Neuronal stem cell (in vitro differentiated cells): Measurements from ENCODE around the gene CELSR3.

Source experiments
- DNase-seq: peaks from one replicate; pipeline ENCODE4 v3.0.0-alpha.2; 2013; ENCODE audit warnings: low spot score
- H2AFZ ChIP-seq: one replicate; pipeline ENCODE4 v1.6.1; 2013; ENCODE audit warnings: mild to moderate bottlenecking, low read length, inconsistent platforms
- H2AK5ac ChIP-seq: 2 replicates; pipeline ENCODE4 v1.6.1; 2013; ENCODE audit warnings: low read depth, mild to moderate bottlenecking, inconsistent platforms, low read length, moderate library complexity, mixed read lengths
- H2BK120ac ChIP-seq: 2 replicates; pipeline ENCODE4 v1.6.1; 2013; ENCODE audit warnings: low read depth, mild to moderate bottlenecking, inconsistent platforms, low read length, moderate library complexity, mixed read lengths
- H2BK12ac ChIP-seq: one replicate; pipeline ENCODE4 v1.6.1; 2013; ENCODE audit warnings: low read length, inconsistent platforms
- H2BK15ac ChIP-seq: 2 replicates; pipeline ENCODE4 v1.6.1; 2013; ENCODE audit warnings: mild to moderate bottlenecking, low read length, inconsistent platforms, mixed read lengths
- H2BK5ac ChIP-seq: one replicate; pipeline ENCODE4 v1.6.1; 2013; ENCODE audit warnings: inconsistent platforms, mild to moderate bottlenecking, low read length, moderate library complexity
- H3K14ac ChIP-seq: one replicate; pipeline ENCODE4 v1.6.1; 2013; ENCODE audit warnings: low read length, inconsistent platforms
- H3K18ac ChIP-seq: 2 replicates; pipeline ENCODE4 v1.6.1; 2013; ENCODE audit warnings: low read length, inconsistent platforms
- H3K23ac ChIP-seq: 2 replicates; pipeline ENCODE4 v1.6.1; 2013; ENCODE audit warnings: low read depth, mild to moderate bottlenecking, mixed read lengths, low read length, inconsistent platforms; ENCODE audit not compliant: poor library complexity
- H3K27ac ChIP-seq: replicated peaks from 3 replicates; pipeline ENCODE4 v1.5.1; 2013; ENCODE audit warnings: low read length, inconsistent platforms
- H3K27me3 ChIP-seq, 3 experiments: 2 replicates each; pipeline ENCODE4 v1.6.1; 2013; ENCODE audit warnings: low read length in 3 of 3, mild to moderate bottlenecking in 2 of 3, inconsistent platforms in 1 of 3, low read depth in 1 of 3, mixed read lengths in 1 of 3, moderate library complexity in 1 of 3; ENCODE audit not compliant: control insufficient read depth in 3 of 3, insufficient read depth in 3 of 3
- H3K36me3 ChIP-seq, 2 donors: replicated peaks in 1 of 2; 2 replicates each; pipeline ENCODE4 v1.6.1; 2013; ENCODE audit warnings: low read length in 2 of 2; ENCODE audit not compliant: control insufficient read depth in 2 of 2, insufficient read depth in 2 of 2
- H3K4ac ChIP-seq: 2 replicates; pipeline ENCODE4 v1.6.1; 2013; ENCODE audit warnings: inconsistent platforms, mild to moderate bottlenecking, low read length, moderate library complexity
- H3K4me1 ChIP-seq, 2 donors: 1 replicate in 1 of 2; 2 replicates in 1 of 2; pipeline ENCODE4 v1.6.1; 2013; ENCODE audit warnings: low read length in 2 of 2, low read depth in 1 of 2; ENCODE audit not compliant: control insufficient read depth in 2 of 2, insufficient read depth in 1 of 2
- H3K4me2 ChIP-seq: one replicate; pipeline ENCODE4 v1.6.1; 2013; ENCODE audit warnings: mild to moderate bottlenecking, low read length, inconsistent platforms; ENCODE audit not compliant: insufficient read depth, poor library complexity, severe bottlenecking
- H3K4me3 ChIP-seq, 2 donors: 2 replicates each; pipeline ENCODE4 v1.5.1; 2013; ENCODE audit warnings: low read length in 2 of 2, mild to moderate bottlenecking in 2 of 2, inconsistent platforms in 1 of 2, moderate library complexity in 1 of 2
- H3K79me1 ChIP-seq: one replicate; pipeline ENCODE4 v1.6.1; 2013; ENCODE audit warnings: low read depth, mild to moderate bottlenecking, inconsistent platforms, low read length, moderate library complexity
- H3K9ac ChIP-seq: one replicate; pipeline ENCODE4 v1.6.1; 2013; ENCODE audit warnings: mild to moderate bottlenecking, low read depth, low read length, inconsistent platforms; ENCODE audit not compliant: poor library complexity
- H3K9me3 ChIP-seq, 2 donors: replicated peaks in 1 of 2; 2 replicates each; pipeline versions ENCODE3 to v1.6.1; 2013; ENCODE audit warnings: low read length in 2 of 2, mild to moderate bottlenecking in 2 of 2, inconsistent platforms in 1 of 2, low read depth in 1 of 2, mixed read lengths in 1 of 2, moderate library complexity in 1 of 2; ENCODE audit not compliant: control insufficient read depth in 2 of 2, insufficient read depth in 1 of 2
- H4K8ac ChIP-seq: one replicate; pipeline ENCODE4 v1.6.1; 2013; ENCODE audit warnings: low read depth, mild to moderate bottlenecking, inconsistent platforms, low read length, moderate library complexity
- H4K91ac ChIP-seq: one replicate; pipeline ENCODE4 v1.6.1; 2013; ENCODE audit warnings: low read length, low read depth, mild to moderate bottlenecking, inconsistent platforms; ENCODE audit not compliant: poor library complexity
- whole genome bisulfite sequencing, 2 donors: extraction: QIAGEN DNeasy Blood & Tissue Kit; methylation state at CpG; one replicate each; pipeline ENCODE4 v1.1.7; 2013; ENCODE audit warnings: missing lambda C conversion rate in 2 of 2, mixed read lengths in 1 of 2; ENCODE audit not compliant: insufficient read length in 2 of 2, insufficient replicate concordance in 1 of 2; ENCODE audit errors: extremely low coverage in 2 of 2; 5-methylcytosine and 5-hydroxymethylcytosine counted together

CELSR3 gene

DNA sequence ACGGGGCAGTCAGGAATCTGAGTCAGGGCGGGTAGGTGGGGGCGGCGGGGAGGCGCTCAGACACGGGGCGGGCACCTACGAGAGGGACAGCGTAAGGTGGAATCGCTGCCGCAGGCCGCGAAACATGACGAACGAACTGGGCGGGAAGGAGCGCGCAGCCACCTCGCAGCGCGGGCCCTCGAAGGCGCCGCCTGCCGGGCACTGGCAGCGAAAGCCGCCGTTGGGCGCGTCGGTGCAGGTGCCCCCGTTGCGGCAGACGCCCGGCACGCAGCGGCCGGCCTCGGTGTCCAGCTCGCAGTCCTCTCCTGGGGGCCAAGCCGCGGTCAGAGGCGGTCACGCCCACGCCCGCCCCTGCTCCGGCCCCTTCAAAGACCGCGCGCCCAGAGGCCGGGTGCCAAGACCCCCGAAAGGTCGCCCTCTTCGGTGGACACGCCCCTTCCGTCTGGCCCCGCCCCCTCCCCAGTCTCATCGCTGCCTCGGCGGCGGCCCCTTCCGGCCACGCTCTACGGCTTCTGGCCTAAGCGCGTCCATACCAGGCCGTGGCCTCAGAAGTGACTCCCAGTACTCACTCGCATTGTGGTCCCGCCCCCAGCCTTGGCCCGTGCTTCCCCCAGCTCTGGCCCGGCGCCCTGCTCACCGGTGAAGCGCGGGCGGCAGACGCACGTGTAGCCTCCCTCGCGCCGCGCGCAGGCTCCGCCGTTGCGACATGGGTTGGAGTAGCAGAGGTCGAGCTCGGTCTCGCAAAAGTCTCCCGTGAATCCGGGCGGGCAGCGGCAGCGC lies 6.4 kb downstream of the CELSR3 start:
- Histone ChIP-seq H3K9me3 (peaks cover 6 to 24% of the 10 kb centered on the region in 2 donors), H4K8ac (peak overlapping the region; percentile 96), H2AFZ (no peak overlapping the region), H2BK5ac (peak overlapping the region; percentile 17), H2AK5ac (peak overlapping the region; percentile 98), H3K36me3 (peaks cover 44 to 92% of the 10 kb centered on the region in 2 donors), H2BK12ac (peak overlapping the region; percentile 93), H3K79me1 (peaks cover 7% of the 10 kb centered on the region), H3K14ac (peak overlapping the region; percentile 97), H3K27ac (peak overlapping the region; percentile 80), H3K4me1 (peaks cover 0 to 10% of the 10 kb centered on the region in 2 donors), H3K18ac (peak overlapping the region; percentile 96), H4K91ac (peak overlapping the region; percentile 70), H2BK120ac (peak overlapping the region; percentile 56), H3K4me2 (peak overlapping the region; percentile 70), H3K27me3 (no peaks in the 10 kb centered on the region), H3K4ac (peak overlapping the region; percentile 45), H3K9ac (peak overlapping the region; percentile 91), H3K23ac (peak overlapping the region; percentile 82), H2BK15ac (peak overlapping the region; percentile 99), H3K4me3 (peak overlapping the region in 1 of 2 donors; percentile 76)
- peak; percentile 89 for DNase-seq
- WGBS, 2 donors: no CpG with 5 or more reads among the region's 94 CpGs

- Histone ChIP-seq H3K4ac (no peak overlapping the region), H3K79me1 (peaks cover 5% of the 10 kb centered on the region), H3K18ac (peak overlapping the region; percentile 86), H3K4me1 (peaks cover 0 to 10% of the 10 kb centered on the region in 2 donors), H2BK15ac (peak overlapping the region; percentile 8), H3K23ac (peak overlapping the region; percentile 82), H3K36me3 (peaks cover 46 to 92% of the 10 kb centered on the region in 2 donors), H2BK120ac (no peak overlapping the region), H3K9ac (peak overlapping the region; percentile 86), H4K8ac (no peak overlapping the region), H2AFZ (no peak overlapping the region), H3K27me3 (no peaks in the 10 kb centered on the region), H3K4me2 (peak overlapping the region; percentile 70), H4K91ac (no peak overlapping the region), H2AK5ac (peak overlapping the region; percentile 6), H2BK12ac (peak overlapping the region; percentile 14), H3K9me3 (peaks cover 3 to 18% of the 10 kb centered on the region in 2 donors), H3K27ac (peak overlapping the region; percentile 80), H3K14ac (peak overlapping the region; percentile 97), H2BK5ac (no peak overlapping the region), H3K4me3 (no peak overlapping the region)
- WGBS, 2 donors: no CpG with 5 or more reads among the region's 30 CpGs
- no peak for DNase-seq
Observed at GRCh38 chr3:48655606-48656005, 7.1 kb downstream of the CELSR3 start.

- H3K4ac ChIP-seq: no peak overlapping the region
- H4K91ac ChIP-seq: no peak overlapping the region
- no peak overlapping the region for H2BK15ac ChIP-seq
- peaks cover 5% of the 10 kb centered on the region for H3K79me1 ChIP-seq
- no CpG with 5 or more reads among the region's 12 CpGs for WGBS, 2 donors
- no peaks in the 10 kb centered on the region for H3K27me3 ChIP-seq
- H3K9ac ChIP-seq: no peak overlapping the region
- H3K27ac ChIP-seq: no peak overlapping the region
- H3K9me3 ChIP-seq: peaks cover under 1 to 12% of the 10 kb centered on the region in 2 donors
- DNase-seq: no peak
- no peak overlapping the region for H3K4me3 ChIP-seq
- peak overlapping the region; percentile 0 for H2AK5ac ChIP-seq
- no peak overlapping the region for H3K18ac ChIP-seq
- H2BK12ac ChIP-seq: peak overlapping the region; percentile 46
- no peak overlapping the region for H2BK120ac ChIP-seq
- no peak overlapping the region for H2AFZ ChIP-seq
- peaks cover 40 to 90% of the 10 kb centered on the region in 2 donors for H3K36me3 ChIP-seq
- H3K4me1 ChIP-seq: peaks cover 0 to 10% of the 10 kb centered on the region in 2 donors
- no peak overlapping the region for H4K8ac ChIP-seq
- no peak overlapping the region for H2BK5ac ChIP-seq
- no peak overlapping the region for H3K14ac ChIP-seq
- H3K23ac ChIP-seq: no peak overlapping the region
- H3K4me2 ChIP-seq: peak overlapping the region; percentile 70
Observed at GRCh38 chr3:48655063-48655462, 7.6 kb downstream of the CELSR3 start.

- Histone ChIP-seq H2BK12ac (no peak overlapping the region), H3K14ac (no peak overlapping the region), H3K36me3 (peaks cover 29 to 90% of the 10 kb centered on the region in 2 donors), H3K27ac (no peak overlapping the region), H3K27me3 (no peaks in the 10 kb centered on the region), H2BK15ac (no peak overlapping the region), H3K4me1 (peaks cover 0 to 10% of the 10 kb centered on the region in 2 donors), H4K8ac (no peak overlapping the region), H2BK120ac (no peak overlapping the region), H2AFZ (no peak overlapping the region), H4K91ac (no peak overlapping the region), H3K4me3 (no peak overlapping the region), H3K9me3 (no peaks in the 10 kb centered on the region), H2AK5ac (no peak overlapping the region), H3K18ac (no peak overlapping the region), H3K9ac (no peak overlapping the region), H3K4me2 (no peak overlapping the region), H3K79me1 (peaks cover 5% of the 10 kb centered on the region), H2BK5ac (peak overlapping the region; percentile 71), H3K4ac (no peak overlapping the region), H3K23ac (peak overlapping the region; percentile 80)
- no CpG with 5 or more reads among the region's 15 CpGs for WGBS, 2 donors
- no peak for DNase-seq
Observed at GRCh38 chr3:48652923-48653715, 9.6 kb downstream of the CELSR3 start.
